NCI-H774 (cell line): ENCODE results near the gene JAGN1.
"Not testable (repeated sequence)": the region's sequence is repeated elsewhere in the genome, so short reads cannot be mapped to it uniquely, and the experiment has no call there.

Experiments used
- DNase-seq: peaks from one replicate; lab custom pipeline; 2025; lab: John Stamatoyannopoulos, UW

Gene JAGN1

DNA sequence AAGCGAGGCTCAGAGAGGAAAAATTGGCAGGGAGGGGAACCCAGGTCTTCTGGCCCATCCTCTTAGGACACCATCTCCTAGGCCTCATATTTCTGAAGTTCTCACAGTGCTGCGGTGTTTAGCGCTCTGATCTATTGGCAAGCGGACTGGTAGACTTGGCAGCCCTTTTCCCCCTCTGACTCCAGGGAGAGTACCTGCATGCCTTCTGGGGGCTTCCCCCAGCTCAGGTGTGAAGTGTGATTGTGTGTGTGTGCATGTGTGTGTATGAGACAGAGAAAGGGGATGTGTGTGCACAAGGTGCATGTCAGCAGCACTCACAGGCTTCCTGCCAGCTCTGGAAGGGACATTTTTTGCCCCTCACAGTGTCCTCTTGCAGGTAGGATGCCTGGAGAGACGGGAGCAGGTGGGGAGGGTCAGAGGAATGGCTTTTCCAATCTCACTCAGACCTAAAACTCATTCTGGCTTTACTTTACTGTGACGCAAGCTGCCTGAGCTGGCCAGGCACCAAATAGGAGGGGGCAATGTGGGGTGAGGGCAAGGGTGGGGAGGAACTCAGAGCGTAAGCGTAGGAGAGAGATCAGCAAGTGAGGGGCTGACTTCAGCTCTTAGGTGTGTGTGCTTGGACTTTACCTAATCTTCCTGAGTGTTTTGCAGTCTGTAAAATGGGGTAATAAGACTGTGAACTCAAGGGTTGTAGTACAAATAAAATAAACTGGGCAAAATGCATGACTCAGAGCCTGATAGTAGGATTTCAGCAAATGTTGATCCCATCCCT lies 8.2 kb downstream of the JAGN1 start:
- DNase-seq = no peak

DNA sequence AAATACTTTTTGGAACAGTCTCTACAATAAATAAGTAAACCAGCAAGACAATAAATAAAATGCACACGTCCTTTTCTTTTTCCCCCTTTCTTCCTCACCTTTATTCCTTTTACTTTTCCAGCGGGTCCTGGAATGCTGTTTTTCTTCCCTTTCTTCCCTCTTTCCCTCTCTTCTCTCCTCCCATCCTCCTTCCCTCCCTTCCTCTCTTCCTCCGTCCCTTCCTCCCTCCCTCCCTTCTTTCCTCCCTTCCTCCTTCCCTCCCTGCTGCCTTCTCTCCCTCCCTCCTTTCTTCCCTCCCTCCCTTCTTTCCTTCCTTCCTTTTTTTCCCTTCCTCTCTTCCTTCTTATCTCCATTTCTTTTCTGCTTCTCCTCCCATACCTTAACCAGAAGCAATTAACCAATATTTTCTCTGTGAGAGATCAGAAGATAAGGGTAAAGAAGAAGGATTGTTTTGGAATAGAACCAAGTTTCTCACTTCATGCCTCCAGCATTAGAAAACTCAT lies 8.9 kb downstream of the JAGN1 start:
- no peak for DNase-seq

DNA sequence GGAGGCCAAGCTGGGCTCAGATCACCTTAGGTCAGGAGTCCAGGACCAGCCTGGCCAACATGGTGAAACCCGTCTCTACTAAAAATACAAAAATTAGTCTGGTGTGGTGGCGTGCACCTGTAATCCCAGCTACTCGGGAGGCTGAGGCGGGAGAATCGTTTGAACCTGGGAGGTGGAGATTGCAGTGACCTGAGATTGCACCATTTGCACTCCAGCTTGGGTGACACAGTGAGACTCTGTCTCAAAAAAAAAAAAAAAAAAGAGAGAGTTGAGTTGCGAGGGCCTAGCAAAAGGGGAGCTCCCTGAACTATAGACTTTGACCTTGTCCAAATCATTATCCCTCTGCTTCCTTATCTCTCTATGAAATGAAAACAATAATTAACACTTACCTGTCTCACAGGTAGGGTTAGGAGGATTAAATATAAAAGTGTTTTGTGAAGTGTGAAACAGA lies 10.6 kb downstream of the JAGN1 start:
- DNase-seq = not testable (repeated sequence)

DNA sequence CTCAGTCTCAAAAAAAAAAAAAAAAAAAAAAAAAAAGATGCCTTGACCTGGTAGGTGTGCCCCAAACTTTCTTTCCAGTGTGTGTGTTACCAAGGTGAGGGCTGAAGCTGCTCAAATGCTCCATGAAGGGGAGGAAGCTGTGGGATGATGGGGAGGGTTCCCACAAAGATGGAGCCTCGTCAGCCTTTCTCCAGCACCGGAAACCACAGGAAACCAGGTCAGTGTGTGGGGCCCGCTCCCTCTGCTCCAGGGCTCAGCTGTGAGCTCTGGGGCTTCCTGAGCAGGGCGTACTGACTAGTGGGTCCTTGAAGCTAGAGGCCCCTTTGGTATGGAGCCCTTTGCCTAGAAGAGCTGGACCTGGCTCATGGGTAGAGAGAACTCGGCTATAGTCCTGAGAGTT lies 11.6 kb downstream of the JAGN1 start:
- DNase-seq = no peak

DNA sequence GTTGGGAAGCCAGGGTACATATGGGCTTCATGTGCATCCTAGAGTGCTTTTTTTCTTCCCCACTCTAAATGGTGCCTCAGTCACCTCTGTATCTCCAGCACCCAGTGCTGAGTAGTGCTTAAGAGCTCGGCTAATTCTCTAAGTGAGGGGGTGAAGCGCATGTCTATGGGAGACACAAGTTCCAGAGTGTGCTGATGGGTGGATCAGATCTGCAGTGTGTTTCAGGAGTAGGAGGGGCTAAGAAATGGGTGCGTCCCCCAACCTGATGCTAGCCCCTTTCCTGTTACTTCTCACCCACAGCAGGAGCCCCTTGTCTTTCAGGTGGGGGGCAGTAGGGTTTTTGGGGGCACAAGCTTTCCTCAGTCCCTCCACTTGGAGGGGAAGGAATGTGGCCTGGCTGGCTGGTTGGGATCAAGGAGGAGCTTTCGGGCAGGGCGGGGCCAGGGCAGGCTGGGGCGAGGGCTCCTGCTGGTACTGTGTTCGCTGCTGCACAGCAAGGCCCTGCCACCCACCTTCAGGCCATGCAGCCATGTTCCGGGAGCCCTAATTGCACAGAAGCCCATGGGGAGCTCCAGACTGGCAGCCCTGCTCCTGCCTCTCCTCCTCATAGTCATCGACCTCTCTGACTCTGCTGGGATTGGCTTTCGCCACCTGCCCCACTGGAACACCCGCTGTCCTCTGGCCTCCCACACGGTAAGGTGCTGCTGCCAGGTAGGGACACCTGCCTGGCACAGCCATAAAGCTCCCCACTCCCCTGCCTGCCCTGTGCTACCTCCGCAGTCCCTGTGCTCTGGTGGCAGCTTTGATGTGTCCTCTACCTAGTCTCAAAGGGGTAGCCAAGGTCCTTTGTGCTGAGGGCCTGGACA lies 12.2 kb downstream of the JAGN1 start, which contains the start of gene IL17RE:
Gene IL17RE, plus strand, starts transcription at position 477 of the 866 bp plus-strand sequence. Its CDS starts 85 bp downstream, at position 562.
- DNase-seq = peak; percentile 4

DNA sequence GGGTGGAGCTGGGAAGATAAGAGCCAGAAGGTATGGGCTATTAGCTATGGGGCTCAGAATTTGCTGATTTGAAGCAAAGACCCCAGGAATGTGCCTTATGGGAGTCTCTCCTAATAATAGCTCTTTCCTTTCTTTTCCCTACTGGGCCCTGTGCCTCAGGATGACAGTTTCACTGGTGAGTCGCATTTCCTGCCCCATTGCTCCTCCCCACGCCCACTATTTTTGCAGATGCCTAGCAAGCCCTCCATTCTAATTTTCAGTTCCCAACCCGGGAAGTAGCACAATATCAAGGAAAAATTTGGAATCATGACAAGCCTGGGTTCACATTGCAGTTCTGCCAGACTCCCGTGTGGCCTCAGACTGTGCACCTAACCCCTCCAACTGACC lies 12.8 kb downstream of the JAGN1 start:
- no peak for DNase-seq

DNA sequence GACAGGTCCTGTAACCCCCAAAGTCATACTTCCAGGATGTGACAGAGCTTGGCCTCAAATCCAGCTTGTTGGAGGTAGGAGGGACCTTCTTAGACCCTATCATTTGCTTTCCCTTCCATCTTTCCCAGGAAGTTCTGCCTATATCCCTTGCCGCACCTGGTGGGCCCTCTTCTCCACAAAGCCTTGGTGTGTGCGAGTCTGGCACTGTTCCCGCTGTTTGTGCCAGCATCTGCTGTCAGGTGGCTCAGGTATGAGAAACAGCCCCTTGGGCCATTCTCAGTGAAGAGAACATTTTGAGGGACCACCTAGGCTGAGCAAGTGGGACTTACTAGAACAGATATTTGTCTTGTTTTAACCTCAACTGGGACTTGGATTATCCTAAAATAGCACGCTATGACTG lies 13.5 kb downstream of the JAGN1 start:
- no peak for DNase-seq

DNA sequence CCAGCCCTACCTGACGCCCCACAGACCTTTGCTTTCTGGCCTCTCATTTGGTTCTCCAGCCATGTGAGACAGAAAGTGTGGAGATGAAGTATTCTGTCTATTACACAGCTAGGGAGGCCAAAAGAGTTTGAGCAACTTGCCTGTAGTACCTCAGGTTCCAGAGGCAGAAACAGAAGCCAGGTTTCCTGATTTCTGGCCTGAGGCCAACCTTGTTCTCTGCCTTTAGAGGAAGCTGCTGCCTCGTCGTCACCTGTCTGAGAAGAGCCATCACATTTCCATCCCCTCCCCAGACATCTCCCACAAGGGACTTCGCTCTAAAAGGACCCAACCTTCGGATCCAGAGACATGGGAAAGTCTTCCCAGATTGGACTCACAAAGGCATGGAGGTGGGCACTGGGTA lies 16.1 kb downstream of the JAGN1 start:
- DNase-seq = no peak

DNA sequence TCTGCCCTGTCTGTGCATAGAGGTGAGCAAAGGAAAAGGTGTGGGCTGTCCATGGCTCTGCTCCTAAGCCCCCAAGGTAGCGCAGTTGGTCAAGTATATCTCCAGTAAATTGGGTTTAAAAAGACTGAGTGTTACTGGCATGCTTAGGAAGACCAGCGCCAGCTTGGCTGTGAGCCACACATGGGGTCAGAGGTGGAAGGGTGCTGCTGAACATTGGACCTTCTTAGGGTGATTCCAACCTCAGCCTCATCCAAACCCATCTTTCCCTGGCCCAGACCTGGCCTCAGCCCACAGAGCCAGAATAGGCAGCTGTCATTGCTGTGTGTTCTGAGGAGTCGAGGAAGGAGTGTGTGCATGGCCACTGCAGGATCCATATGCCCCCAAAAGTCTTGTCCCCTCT lies 17.9 kb downstream of the JAGN1 start:
- no peak for DNase-seq

DNA sequence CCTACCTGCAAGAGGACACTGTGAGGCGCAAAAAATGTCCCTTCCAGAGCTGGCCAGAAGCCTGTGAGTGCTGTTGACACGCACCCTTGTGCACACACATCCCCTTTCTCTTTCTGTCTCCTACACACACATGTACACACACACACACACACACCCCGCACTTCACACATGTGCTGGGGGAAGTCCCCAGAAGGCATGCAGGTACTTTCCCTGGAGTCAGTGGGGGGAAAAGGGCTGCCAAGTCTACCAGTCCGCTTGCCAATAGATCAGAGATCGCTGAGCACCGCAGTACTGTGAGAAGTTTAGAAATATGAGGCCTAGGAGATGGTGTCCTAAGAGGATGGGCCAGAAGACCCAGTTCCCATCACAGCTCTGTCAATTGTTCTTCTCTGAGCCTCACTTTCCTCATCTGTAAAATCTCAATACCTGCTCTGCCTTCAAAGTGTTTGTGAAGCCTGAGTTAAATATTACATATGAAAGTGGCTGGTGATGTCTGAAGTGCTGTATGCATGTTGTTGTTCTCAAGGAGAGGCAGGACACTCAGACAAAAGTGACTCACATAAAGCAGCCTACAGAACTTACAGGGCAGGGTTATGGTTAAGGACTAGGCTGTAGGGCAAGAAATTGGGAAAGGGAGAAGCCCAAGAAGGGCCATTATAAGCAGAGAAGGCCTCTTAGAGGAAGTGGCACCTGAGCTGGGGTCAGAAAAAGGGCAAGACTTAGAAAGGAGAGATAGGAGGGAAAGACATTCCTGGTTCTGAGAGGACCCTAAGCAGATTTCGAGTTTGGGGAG lies 19.0 kb downstream of the JAGN1 start:
- no peak for DNase-seq

DNA sequence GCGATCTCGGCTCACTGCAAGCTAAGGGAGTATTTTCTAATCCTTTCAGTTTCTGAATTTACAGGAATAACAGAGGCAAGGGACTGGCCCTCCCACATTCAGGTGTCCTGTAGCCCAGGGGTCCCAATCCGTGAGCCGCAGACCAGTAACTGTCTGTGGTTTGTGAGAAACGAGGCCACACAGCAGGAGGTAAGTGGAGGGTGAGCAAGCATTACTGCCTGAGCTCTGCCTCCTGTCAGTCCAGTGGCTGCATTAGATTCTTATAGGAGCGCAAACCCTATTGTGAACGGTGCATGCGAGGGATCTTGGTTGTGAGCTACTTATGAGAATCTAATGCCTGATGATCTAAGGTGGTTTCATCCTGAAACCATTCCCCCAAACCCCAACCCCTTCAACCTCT lies 21.5 kb downstream of the JAGN1 start:
- no peak for DNase-seq

DNA sequence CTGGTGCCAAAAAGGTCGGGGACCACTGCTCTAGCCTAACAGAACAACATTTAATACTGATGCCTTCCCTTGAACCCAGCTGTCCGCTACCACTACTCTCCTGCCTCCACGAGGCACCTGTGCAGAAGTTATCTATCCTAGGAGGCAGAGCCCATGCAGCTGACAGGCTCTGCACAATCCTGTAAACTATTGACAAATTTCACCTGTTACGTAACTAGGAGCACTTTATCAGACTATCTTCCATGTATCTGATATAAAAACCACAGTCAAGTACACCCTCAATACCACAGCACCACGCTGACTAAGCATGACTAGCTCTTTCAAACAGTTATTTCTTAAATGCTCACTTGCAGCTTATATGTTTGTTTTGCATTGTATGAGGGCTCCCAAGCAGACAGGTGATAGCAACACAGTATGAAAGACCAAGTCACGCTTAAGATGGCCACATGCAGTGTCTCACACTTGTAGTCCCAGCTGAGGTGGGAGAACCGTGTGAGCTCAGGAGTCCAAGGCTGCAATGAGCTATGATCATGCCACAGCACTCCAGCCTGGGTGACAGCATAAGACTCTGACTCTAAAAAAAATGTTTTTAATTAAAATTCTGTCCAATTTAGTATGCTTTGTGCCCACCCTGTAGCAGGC lies 22.0 kb downstream of the JAGN1 start:
- no peak for DNase-seq

DNA sequence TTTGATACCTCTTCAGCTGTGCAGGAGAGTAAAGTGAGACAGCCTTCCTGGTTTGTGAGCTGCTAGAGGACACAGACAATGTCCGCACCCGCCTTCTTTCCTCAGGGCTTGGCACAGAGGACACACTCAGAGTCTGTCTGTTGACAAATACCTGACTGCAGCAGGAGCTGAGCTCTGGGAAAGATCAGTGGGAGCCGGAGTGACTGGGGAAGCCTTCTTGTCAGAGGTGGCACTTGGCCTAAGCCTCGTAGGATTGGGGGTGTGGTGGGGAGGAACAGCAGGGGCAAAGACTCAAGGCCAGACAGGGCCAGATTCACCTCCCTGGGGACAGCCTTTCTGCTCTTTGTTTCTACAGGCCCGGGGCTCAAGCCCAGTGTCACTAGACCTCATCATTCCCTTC lies 23.2 kb downstream of the JAGN1 start:
- no peak for DNase-seq

DNA sequence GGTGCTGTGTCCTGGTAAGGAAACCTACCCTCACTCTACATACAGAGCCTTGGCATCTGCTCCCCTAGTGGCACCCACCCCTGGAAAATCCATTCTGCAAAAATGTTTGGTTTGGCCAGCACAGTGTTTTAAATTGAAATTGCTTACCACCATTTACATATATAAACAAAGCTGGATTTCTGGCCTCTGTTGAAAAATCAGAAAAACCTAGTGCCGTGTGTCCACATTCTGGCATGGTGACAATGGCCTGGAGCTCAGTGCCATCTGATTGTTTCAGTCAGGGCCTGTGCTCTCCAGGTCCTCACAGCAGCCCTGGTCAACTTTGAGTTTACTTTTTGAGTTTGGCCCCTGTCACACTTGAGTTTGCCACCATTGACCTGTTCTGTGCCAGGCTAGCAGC lies 23.6 kb downstream of the JAGN1 start:
- DNase-seq = no peak

DNA sequence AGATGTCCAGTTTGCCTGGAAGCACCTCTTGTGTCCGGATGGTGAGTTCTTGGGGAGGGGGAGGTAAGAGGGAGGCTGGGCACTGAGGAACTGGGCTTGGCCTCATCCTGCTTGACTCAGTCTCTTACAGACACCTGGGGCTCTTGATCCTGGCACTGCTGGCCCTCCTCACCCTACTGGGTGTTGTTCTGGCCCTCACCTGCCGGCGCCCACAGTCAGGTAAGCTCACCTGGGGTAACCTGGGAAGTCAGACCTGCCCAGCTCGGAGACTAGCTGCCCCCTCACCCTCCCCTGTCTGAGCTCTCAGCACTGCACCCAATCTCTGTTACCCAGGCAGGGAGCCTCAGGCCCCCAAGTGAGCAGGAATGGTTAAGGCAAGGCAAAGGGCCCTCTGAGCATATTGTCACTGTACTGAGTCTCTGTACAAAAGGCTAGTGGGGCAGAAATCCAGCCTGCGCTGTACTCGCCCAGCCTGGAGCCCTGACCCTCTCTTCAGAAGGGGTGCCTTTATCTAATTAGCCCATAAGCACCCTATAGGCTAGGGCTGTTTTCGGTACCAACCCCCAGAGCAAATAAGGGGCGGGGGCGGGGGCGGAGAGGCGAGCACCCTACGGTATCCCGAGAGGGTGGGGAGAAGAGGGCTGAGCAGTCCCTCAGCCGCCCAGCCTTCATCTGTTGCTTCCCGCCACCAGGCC lies 24.3 kb downstream of the JAGN1 start:
- DNase-seq = no peak

DNA sequence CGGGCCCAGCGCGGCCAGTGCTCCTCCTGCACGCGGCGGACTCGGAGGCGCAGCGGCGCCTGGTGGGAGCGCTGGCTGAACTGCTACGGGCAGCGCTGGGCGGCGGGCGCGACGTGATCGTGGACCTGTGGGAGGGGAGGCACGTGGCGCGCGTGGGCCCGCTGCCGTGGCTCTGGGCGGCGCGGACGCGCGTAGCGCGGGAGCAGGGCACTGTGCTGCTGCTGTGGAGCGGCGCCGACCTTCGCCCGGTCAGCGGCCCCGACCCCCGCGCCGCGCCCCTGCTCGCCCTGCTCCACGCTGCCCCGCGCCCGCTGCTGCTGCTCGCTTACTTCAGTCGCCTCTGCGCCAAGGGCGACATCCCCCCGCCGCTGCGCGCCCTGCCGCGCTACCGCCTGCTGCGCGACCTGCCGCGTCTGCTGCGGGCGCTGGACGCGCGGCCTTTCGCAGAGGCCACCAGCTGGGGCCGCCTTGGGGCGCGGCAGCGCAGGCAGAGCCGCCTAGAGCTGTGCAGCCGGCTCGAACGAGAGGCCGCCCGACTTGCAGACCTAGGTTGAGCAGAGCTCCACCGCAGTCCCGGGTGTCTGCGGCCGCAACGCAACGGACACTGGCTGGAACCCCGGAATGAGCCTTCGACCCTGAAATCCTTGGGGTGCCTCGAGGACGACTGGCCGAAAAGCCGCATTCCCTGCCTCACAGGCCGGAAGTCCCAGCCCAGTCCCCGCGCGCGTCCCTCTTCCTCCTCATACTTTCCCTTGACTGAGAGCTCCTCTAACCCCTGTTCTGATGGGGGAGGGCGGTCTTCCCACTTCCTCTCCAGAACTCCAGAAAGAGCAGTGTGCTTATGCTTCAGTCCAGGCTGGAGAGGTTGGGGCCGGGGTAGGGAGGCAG lies 25.1 kb downstream of the JAGN1 start:
- peak; percentile 12 for DNase-seq

DNA sequence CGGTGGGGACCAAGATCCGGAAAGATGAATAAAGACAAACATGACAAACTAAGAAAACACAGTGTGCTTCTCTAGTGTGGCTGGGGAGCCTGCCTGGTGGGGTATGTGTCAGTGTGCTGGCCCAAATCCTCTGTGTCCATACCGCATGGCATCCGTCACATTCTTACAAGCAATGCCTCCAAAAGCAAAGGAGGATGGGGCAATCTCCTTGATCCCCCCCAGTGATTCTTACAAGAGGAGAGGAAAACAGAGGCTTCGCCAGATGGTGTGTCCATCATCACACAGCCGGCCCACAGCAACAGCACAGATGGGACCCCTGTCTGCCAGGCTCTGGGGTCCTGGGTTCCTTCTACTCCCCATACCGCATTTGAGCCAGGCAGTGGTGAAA lies 25.9 kb downstream of the JAGN1 start:
- no peak for DNase-seq

DNA sequence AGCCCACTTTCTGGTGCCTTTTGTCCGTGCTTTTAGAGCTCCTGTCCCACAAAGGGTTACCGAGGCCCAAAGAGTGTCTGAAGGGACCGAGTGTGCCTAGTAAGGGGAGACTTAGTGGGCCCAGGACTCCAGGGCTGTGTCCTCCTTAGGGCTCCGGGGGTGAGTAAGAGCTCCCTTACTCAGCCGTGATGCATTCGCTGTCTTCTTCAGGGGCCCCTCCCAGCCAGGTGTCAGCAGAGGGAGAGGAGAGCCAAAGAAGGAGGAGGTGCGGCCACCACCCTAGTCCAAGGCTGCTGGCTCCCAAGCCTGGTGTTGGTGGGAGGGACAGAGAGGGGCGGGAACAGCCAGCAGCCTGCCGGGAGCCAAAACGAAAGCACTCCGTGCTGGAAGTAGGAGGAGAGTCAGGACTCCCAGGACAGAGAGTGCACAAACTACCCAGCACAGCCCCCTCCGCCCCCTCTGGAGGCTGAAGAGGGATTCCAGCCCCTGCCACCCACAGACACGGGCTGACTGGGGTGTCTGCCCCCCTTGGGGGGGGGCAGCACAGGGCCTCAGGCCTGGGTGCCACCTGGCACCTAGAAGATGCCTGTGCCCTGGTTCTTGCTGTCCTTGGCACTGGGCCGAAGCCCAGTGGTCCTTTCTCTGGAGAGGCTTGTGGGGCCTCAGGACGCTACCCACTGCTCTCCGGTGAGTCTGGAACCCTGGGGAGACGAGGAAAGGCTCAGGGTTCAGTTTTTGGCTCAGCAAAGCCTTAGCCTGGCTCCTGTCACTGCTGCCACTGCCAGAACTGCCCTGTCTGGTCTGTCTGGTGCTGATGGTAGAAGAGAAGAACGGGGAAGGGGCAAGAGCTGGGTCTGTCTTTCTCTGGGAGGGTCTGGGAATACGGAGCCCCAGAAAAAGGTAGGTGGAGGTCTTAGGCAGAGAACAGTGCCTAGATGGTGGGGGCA lies 26.6 kb downstream of the JAGN1 start, which contains the start of gene IL17RC:
Gene IL17RC, plus strand, starts transcription at position 365 of the 947 bp plus-strand sequence. Its CDS starts 218 bp downstream, at position 583.
- DNase-seq = peak; percentile 57

DNA sequence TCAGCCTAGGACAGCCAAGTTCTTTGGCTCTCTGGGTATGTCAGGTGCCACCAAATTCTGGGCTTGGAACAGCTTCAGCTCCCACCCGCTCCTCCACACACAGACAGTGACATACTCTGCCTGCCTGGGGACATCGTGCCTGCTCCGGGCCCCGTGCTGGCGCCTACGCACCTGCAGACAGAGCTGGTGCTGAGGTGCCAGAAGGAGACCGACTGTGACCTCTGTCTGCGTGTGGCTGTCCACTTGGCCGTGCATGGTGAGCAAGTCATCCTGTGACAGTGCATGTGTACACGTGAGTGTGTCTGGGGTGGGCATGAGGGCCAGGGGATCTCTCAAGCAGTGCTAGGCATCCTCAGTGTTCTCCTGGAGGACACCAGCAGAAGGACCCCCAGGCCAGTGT lies 27.4 kb downstream of the JAGN1 start:
- DNase-seq = no peak
